ENCODE measurements around the gene CYP2A13.
"Not testable (repeated sequence)": the region's sequence is repeated elsewhere in the genome, so short reads cannot be mapped to it uniquely, and the experiment has no call there.

CYP2A13 gene

DNA sequence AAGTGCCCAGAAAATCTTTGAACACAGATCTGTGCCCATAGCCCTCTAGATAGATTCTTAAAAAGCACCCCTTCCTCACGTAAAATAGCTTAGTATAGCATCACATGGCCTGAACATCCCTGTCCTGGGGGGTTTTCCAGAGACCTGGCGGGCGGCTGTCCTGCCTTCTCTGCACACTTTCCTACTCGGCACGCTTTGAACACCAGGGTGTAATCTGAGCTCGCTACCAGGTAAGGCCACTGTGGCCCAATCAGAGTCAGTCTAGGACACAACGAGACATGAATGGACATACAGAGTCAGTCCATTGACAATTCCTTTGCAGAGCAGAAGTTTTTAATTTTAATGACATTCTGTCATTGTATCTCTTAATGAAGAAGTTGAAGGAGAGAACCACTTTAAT, 8.1 kb downstream of the CYP2A13 start:
- no peaks in the 10 kb centered on the region for H3K36me3 ChIP-seq (ENCODE audit: control insufficient read depth in 1 of 2, insufficient read depth in 2 of 2, low read length in 2 of 2)
- H4K91ac ChIP-seq (ENCODE audit: low read depth, low read length) = no peak overlapping the region
- H2AFZ ChIP-seq (ENCODE audit: insufficient read depth, low read length, poor library complexity) = no peak overlapping the region
- H2BK12ac ChIP-seq (ENCODE audit: low read length) = no peak overlapping the region
- no peaks in the 10 kb centered on the region for H3K27me3 ChIP-seq (ENCODE audit: insufficient read depth, low read length)
- no CpG with 5 or more reads among the region's 7 CpGs for WGBS (ENCODE audit: extremely low coverage, insufficient coverage, insufficient read length)
- no peak overlapping the region for H3K4me2 ChIP-seq (ENCODE audit: low read length)
- no peak overlapping the region for H4K8ac ChIP-seq (ENCODE audit: low read depth, low read length)
- H3K18ac ChIP-seq (ENCODE audit: low read length) = no peak overlapping the region
- H3K9me3 ChIP-seq (ENCODE audit: insufficient read depth, low read depth, low read length) = peaks cover 7% of the 10 kb centered on the region
- no peaks in the 10 kb centered on the region for H3K79me2 ChIP-seq (ENCODE audit: control insufficient read depth, insufficient read depth, low read length, poor library complexity)
- no peak overlapping the region for H3K4me3 ChIP-seq (ENCODE audit: low read depth, low read length)
- no peak overlapping the region for H2AK5ac ChIP-seq (ENCODE audit: low read length)
- no peak overlapping the region for H2BK120ac ChIP-seq (ENCODE audit: insufficient read depth, low read length, poor library complexity)
- H3K23ac ChIP-seq (ENCODE audit: low read length) = no peak overlapping the region
- DNase-seq = peak in 1 of 2 donors; percentile 8
- no peak overlapping the region for H3K14ac ChIP-seq (ENCODE audit: low read length)
- no peak overlapping the region for H3K27ac ChIP-seq (ENCODE audit: low read depth, low read length)
- H3K79me1 ChIP-seq (ENCODE audit: low read length) = no peaks in the 10 kb centered on the region
- no peaks in the 10 kb centered on the region for H3K4me1 ChIP-seq (ENCODE audit: control insufficient read depth in 1 of 2, insufficient read depth in 2 of 2, low read length in 2 of 2)
- H3K9ac ChIP-seq (ENCODE audit: low read length) = no peak overlapping the region
- no peak overlapping the region for H3K4ac ChIP-seq (ENCODE audit: low read depth, low read length)
- H4K12ac ChIP-seq (ENCODE audit: low read depth, low read length) = no peak overlapping the region
- H2BK5ac ChIP-seq (ENCODE audit: low read depth, low read length, poor library complexity) = no peak overlapping the region

DNA sequence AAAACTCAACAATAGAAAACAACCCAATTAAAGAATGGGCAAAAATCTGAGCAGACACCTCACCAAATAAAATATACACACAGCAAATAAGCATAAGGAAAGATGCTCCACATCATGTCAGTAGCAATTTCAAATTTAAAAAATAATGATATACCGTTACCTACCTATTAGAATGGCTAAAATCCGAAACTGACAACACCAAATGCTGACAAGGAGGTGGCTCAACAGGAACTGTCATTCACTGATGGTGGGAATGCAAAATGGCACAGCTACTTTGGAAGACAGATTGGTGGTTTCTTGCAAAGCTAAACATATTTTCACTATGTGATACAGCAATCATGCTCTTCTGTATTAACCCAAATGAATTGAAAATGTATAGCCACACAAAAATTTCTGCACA, 9.1 kb downstream of the CYP2A13 start:
- H3K14ac ChIP-seq (ENCODE audit: low read length) = no peak overlapping the region
- no peaks in the 10 kb centered on the region for H3K36me3 ChIP-seq (ENCODE audit: control insufficient read depth in 1 of 2, insufficient read depth in 2 of 2, low read length in 2 of 2)
- no peak overlapping the region for H3K9ac ChIP-seq (ENCODE audit: low read length)
- H3K18ac ChIP-seq (ENCODE audit: low read length) = no peak overlapping the region
- no peaks in the 10 kb centered on the region for H3K27me3 ChIP-seq (ENCODE audit: insufficient read depth, low read length)
- H4K8ac ChIP-seq (ENCODE audit: low read depth, low read length) = no peak overlapping the region
- no peak overlapping the region for H2BK12ac ChIP-seq (ENCODE audit: low read length)
- H3K4me1 ChIP-seq (ENCODE audit: control insufficient read depth in 1 of 2, insufficient read depth in 2 of 2, low read length in 2 of 2) = no peaks in the 10 kb centered on the region
- H3K27ac ChIP-seq (ENCODE audit: low read depth, low read length) = no peak overlapping the region
- H2AFZ ChIP-seq (ENCODE audit: insufficient read depth, low read length, poor library complexity) = no peak overlapping the region
- no peak overlapping the region for H4K12ac ChIP-seq (ENCODE audit: low read depth, low read length)
- H3K4me2 ChIP-seq (ENCODE audit: low read length) = no peak overlapping the region
- H3K4me3 ChIP-seq (ENCODE audit: low read depth, low read length) = no peak overlapping the region
- H2BK120ac ChIP-seq (ENCODE audit: insufficient read depth, low read length, poor library complexity) = no peak overlapping the region
- no CpG with 5 or more reads among the region's 2 CpGs for WGBS (ENCODE audit: extremely low coverage, insufficient coverage, insufficient read length)
- no peak for DNase-seq
- no peak overlapping the region for H2BK5ac ChIP-seq (ENCODE audit: low read depth, low read length, poor library complexity)
- H3K79me1 ChIP-seq (ENCODE audit: low read length) = no peaks in the 10 kb centered on the region
- no peak overlapping the region for H4K91ac ChIP-seq (ENCODE audit: low read depth, low read length)
- no peak overlapping the region for H3K4ac ChIP-seq (ENCODE audit: low read depth, low read length)
- no peaks in the 10 kb centered on the region for H3K79me2 ChIP-seq (ENCODE audit: control insufficient read depth, insufficient read depth, low read length, poor library complexity)
- no peak overlapping the region for H2AK5ac ChIP-seq (ENCODE audit: low read length)
- H3K9me3 ChIP-seq (ENCODE audit: insufficient read depth, low read depth, low read length) = peaks cover 7% of the 10 kb centered on the region
- H3K23ac ChIP-seq (ENCODE audit: low read length) = no peak overlapping the region

DNA sequence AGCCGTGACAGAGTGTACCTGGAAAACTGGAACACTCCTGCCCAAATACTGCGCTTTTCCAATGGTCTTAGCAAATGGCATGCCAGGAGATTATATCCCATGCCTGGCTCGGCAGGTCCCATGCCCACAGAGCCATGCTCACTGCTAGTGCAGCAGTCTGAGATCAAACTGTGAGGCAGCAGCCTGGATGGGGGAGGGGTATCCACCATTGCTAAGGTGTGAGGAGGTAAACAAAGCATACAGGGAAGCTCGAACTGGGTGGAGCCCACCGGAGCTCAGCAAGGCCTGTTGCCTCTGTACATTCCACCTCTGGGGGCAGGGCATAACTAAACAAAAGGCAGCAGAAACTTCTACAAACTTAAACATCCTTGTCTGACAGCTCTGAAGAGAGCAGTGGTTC, 10.5 kb downstream of the CYP2A13 start:
- H3K14ac ChIP-seq (ENCODE audit: low read length) = no peak overlapping the region
- no peaks in the 10 kb centered on the region for H3K36me3 ChIP-seq (ENCODE audit: control insufficient read depth in 1 of 2, insufficient read depth in 2 of 2, low read length in 2 of 2)
- no peak overlapping the region for H2AFZ ChIP-seq (ENCODE audit: insufficient read depth, low read length, poor library complexity)
- H4K12ac ChIP-seq (ENCODE audit: low read depth, low read length) = no peak overlapping the region
- H3K79me2 ChIP-seq (ENCODE audit: control insufficient read depth, insufficient read depth, low read length, poor library complexity) = no peaks in the 10 kb centered on the region
- H3K18ac ChIP-seq (ENCODE audit: low read length) = no peak overlapping the region
- H2BK120ac ChIP-seq (ENCODE audit: insufficient read depth, low read length, poor library complexity) = no peak overlapping the region
- H4K91ac ChIP-seq (ENCODE audit: low read depth, low read length) = no peak overlapping the region
- H3K27ac ChIP-seq (ENCODE audit: low read depth, low read length) = no peak overlapping the region
- no peak overlapping the region for H2AK5ac ChIP-seq (ENCODE audit: low read length)
- H4K8ac ChIP-seq (ENCODE audit: low read depth, low read length) = no peak overlapping the region
- H3K23ac ChIP-seq (ENCODE audit: low read length) = no peak overlapping the region
- no peaks in the 10 kb centered on the region for H3K4me1 ChIP-seq (ENCODE audit: control insufficient read depth in 1 of 2, insufficient read depth in 2 of 2, low read length in 2 of 2)
- no peak overlapping the region for H2BK5ac ChIP-seq (ENCODE audit: low read depth, low read length, poor library complexity)
- no peak for DNase-seq
- H3K4me2 ChIP-seq (ENCODE audit: low read length) = no peak overlapping the region
- no peak overlapping the region for H3K9ac ChIP-seq (ENCODE audit: low read length)
- H3K9me3 ChIP-seq (ENCODE audit: insufficient read depth, low read depth, low read length) = peaks cover 7% of the 10 kb centered on the region
- WGBS (ENCODE audit: extremely low coverage, insufficient coverage, insufficient read length) = no CpG with 5 or more reads among the region's 5 CpGs
- H3K4ac ChIP-seq (ENCODE audit: low read depth, low read length) = no peak overlapping the region
- H3K4me3 ChIP-seq (ENCODE audit: low read depth, low read length) = peak overlapping the region; percentile 46
- no peaks in the 10 kb centered on the region for H3K27me3 ChIP-seq (ENCODE audit: insufficient read depth, low read length)
- no peak overlapping the region for H2BK12ac ChIP-seq (ENCODE audit: low read length)
- H3K79me1 ChIP-seq (ENCODE audit: low read length) = no peaks in the 10 kb centered on the region

DNA sequence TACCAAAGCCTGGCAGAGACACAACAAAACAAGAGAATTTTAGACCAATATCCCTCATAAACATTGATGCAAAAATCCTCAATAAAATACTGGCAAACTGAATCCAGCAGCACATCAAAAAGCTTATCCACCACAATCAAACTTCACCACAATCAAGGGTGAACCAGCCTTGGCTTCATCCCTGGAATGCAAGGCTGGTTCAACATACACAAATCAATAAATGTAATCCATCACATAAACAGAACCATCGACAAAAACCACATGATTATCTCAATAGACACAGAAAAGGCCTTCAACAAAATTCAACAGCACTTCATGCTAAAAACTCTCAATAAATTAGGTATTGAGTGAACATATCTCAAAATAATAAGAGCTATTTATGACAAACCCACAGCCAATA, 14.0 kb downstream of the CYP2A13 start:
- H4K91ac ChIP-seq (ENCODE audit: low read depth, low read length); H2AFZ ChIP-seq (ENCODE audit: insufficient read depth, low read length, poor library complexity); H3K27me3 ChIP-seq (ENCODE audit: insufficient read depth, low read length); H3K27ac ChIP-seq (ENCODE audit: low read depth, low read length); H2AK5ac ChIP-seq (ENCODE audit: low read length); H3K4me1 ChIP-seq (ENCODE audit: control insufficient read depth in 1 of 2, insufficient read depth in 2 of 2, low read length in 2 of 2); H2BK5ac ChIP-seq (ENCODE audit: low read depth, low read length, poor library complexity); DNase-seq; H4K12ac ChIP-seq (ENCODE audit: low read depth, low read length); H3K4me3 ChIP-seq (ENCODE audit: low read depth, low read length); H4K8ac ChIP-seq (ENCODE audit: low read depth, low read length); H2BK12ac ChIP-seq (ENCODE audit: low read length); H3K4ac ChIP-seq (ENCODE audit: low read depth, low read length); H3K14ac ChIP-seq (ENCODE audit: low read length); H3K9ac ChIP-seq (ENCODE audit: low read length); H3K36me3 ChIP-seq (ENCODE audit: control insufficient read depth in 1 of 2, insufficient read depth in 2 of 2, low read length in 2 of 2); H3K18ac ChIP-seq (ENCODE audit: low read length); H2BK120ac ChIP-seq (ENCODE audit: insufficient read depth, low read length, poor library complexity); H3K79me1 ChIP-seq (ENCODE audit: low read length); H3K9me3 ChIP-seq (ENCODE audit: insufficient read depth, low read depth, low read length); H3K23ac ChIP-seq (ENCODE audit: low read length); H3K79me2 ChIP-seq (ENCODE audit: control insufficient read depth, insufficient read depth, low read length, poor library complexity); H3K4me2 ChIP-seq (ENCODE audit: low read length): not testable (repeated sequence)
- no CpG with 5 or more reads among the region's 1 CpG for WGBS (ENCODE audit: extremely low coverage, insufficient coverage, insufficient read length)
